Mesenchymal stem cell (in vitro differentiated cells and primary cell): ENCODE measurements around the gene LLGL1.
A peak's percentile ranks its signal among the peaks of the same experiment; 100 is the strongest.

Experiments used
- DNase-seq: peaks from one replicate; pipeline ENCODE4 v3.0.0-alpha.2; 2013
- H2AFZ ChIP-seq: one replicate; pipeline ENCODE4 v1.6.1; 2013; ENCODE audit warnings: low read depth, mild to moderate bottlenecking, control low read depth, inconsistent platforms, low read length, moderate library complexity
- H2AK5ac ChIP-seq: 2 replicates; pipeline ENCODE4 v1.6.1; 2013; ENCODE audit warnings: low read length, moderate library complexity, mild to moderate bottlenecking, inconsistent platforms; ENCODE audit not compliant: severe bottlenecking
- H2BK120ac ChIP-seq: one replicate; pipeline ENCODE4 v1.6.1; 2013; ENCODE audit warnings: low read depth, mild to moderate bottlenecking, inconsistent platforms, low read length, moderate library complexity
- H2BK12ac ChIP-seq, 2 experiments: one replicate each; pipeline ENCODE4 v1.6.1; 2013; ENCODE audit warnings: inconsistent platforms in 2 of 2, low read length in 2 of 2, mild to moderate bottlenecking in 2 of 2, moderate library complexity in 2 of 2, control low read depth in 1 of 2
- H2BK15ac ChIP-seq: one replicate; pipeline ENCODE4 v1.6.1; 2013; ENCODE audit warnings: mild to moderate bottlenecking, low read depth, inconsistent platforms; ENCODE audit not compliant: poor library complexity, severe bottlenecking
- H2BK5ac ChIP-seq: 2 replicates; pipeline ENCODE4 v1.6.1; 2013; ENCODE audit warnings: low read depth, mild to moderate bottlenecking, low read length, control low read depth, inconsistent platforms; ENCODE audit not compliant: poor library complexity, severe bottlenecking
- H3K14ac ChIP-seq, 2 experiments: one replicate each; pipeline ENCODE4 v1.6.1; 2013; ENCODE audit warnings: inconsistent platforms in 2 of 2, low read length in 2 of 2, control low read depth in 1 of 2, mild to moderate bottlenecking in 1 of 2, moderate library complexity in 1 of 2
- H3K18ac ChIP-seq, 2 experiments: one replicate each; pipeline ENCODE4 v1.6.1; 2013; ENCODE audit warnings: inconsistent platforms in 2 of 2, low read length in 2 of 2, control low read depth in 1 of 2, low read depth in 1 of 2, mild to moderate bottlenecking in 1 of 2
- H3K23ac ChIP-seq, 2 experiments: one replicate each; pipeline ENCODE4 v1.6.1; 2013; ENCODE audit warnings: inconsistent platforms in 2 of 2, low read length in 2 of 2, mild to moderate bottlenecking in 2 of 2, moderate library complexity in 2 of 2, control low read depth in 1 of 2
- H3K27ac ChIP-seq: 2 replicates; pipeline ENCODE4 v1.5.1; 2013; ENCODE audit warnings: mild to moderate bottlenecking, moderate library complexity, low read length, control low read depth, inconsistent platforms; ENCODE audit not compliant: poor library complexity, severe bottlenecking
- H3K27me3 ChIP-seq, 2 experiments: 2 replicates each; pipeline versions ENCODE4 v1.6.1 to v1.7.0; 2013; ENCODE audit warnings: low read length in 2 of 2, mild to moderate bottlenecking in 2 of 2, moderate library complexity in 2 of 2, control low read depth in 1 of 2, inconsistent platforms in 1 of 2; ENCODE audit not compliant: control insufficient read depth in 1 of 2, insufficient read depth in 1 of 2
- H3K36me3 ChIP-seq, 2 experiments: 2 replicates each; pipeline versions ENCODE4 v1.6.1 to v1.7.0; 2013; ENCODE audit warnings: low read length in 2 of 2, control low read depth in 1 of 2, inconsistent platforms in 1 of 2, low read depth in 1 of 2, mild to moderate bottlenecking in 1 of 2; ENCODE audit not compliant: insufficient read depth in 2 of 2, control insufficient read depth in 1 of 2
- H3K4ac ChIP-seq, 2 experiments: one replicate each; pipeline ENCODE4 v1.6.1; 2013; ENCODE audit warnings: inconsistent platforms in 2 of 2, low read length in 2 of 2, mild to moderate bottlenecking in 2 of 2, moderate library complexity in 2 of 2, control low read depth in 1 of 2, low read depth in 1 of 2
- H3K4me1 ChIP-seq: 2 replicates; pipeline ENCODE4 v1.6.1; 2013; ENCODE audit warnings: low read depth, low read length, control low read depth; ENCODE audit not compliant: control insufficient read depth, insufficient read depth
- H3K4me2 ChIP-seq: 2 replicates; pipeline ENCODE4 v1.6.1; 2013; ENCODE audit warnings: low read length, mild to moderate bottlenecking, inconsistent platforms; ENCODE audit not compliant: poor library complexity, severe bottlenecking
- H3K4me3 ChIP-seq, 2 experiments: 2 replicates each; pipeline versions ENCODE4 v1.5.1 to v1.7.0; 2013; ENCODE audit warnings: low read length in 2 of 2, mild to moderate bottlenecking in 2 of 2, control low read depth in 1 of 2, low read depth in 1 of 2; ENCODE audit not compliant: insufficient read depth in 1 of 2
- H3K79me1 ChIP-seq: replicated peaks from 2 replicates; pipeline ENCODE4 v1.6.1; 2013; ENCODE audit warnings: mild to moderate bottlenecking, control low read depth, low read length, inconsistent platforms; ENCODE audit not compliant: poor library complexity, severe bottlenecking
- H3K9ac ChIP-seq: 2 replicates; pipeline ENCODE4 v1.7.0; 2013; ENCODE audit warnings: mild to moderate bottlenecking, low read length, moderate library complexity
- H3K9me3 ChIP-seq: 2 replicates; pipeline ENCODE4 v1.7.0; 2013; ENCODE audit warnings: mild to moderate bottlenecking, low read length; ENCODE audit not compliant: control insufficient read depth
- H4K8ac ChIP-seq: one replicate; pipeline ENCODE4 v1.6.1; 2013; ENCODE audit warnings: inconsistent platforms, mild to moderate bottlenecking, low read length, moderate library complexity
- H4K91ac ChIP-seq: one replicate; pipeline ENCODE4 v1.6.1; 2013; ENCODE audit warnings: mild to moderate bottlenecking, low read length, inconsistent platforms
- WGBS: methylation state at CpG from one replicate; pipeline ENCODE4 v1.1.7; 2013; ENCODE audit warnings: mixed read lengths; 5-methylcytosine and 5-hydroxymethylcytosine counted together

The LLGL1 gene

DNA sequence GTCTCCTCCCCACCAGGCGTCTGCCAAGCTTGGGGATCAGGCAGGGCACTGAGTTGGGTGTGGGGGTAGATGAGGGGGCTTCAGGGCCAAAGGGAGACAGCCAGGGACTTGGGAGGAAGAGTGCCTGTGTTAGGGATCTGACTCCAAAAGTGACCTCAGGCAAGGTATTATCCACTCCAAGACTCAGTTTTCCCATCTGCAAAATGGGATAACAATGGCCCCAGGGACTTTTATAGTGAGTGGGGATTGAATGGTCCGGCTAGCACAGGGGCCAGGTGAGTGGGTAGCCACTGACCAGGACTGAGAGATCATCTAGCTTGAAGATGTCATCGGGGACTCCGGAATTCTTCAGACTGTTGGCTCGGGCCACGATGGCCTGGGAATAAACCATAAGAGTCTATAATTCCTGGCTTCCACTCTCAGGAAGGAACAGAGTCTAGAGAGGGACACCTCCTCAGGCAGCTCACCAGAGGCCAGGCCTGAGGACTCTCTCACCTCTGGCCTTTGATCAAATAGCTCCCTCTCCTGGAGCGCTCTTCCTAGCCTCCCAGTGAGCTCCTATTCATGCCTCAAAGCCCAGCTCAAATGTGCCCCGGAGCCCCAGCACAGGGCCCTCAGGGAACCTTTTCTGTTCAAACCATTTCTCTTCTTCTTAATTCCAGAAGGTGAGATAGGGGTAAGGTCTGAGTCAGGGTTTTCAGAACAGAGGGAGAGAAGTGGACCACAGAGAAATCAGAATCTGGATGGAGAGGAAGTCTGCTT lies 29.6 kb downstream of the LLGL1 start:
- Histone ChIP-seq H4K91ac (no peak overlapping the region), H3K27ac (no peak overlapping the region), H3K23ac (no peak overlapping the region), H3K9ac (no peak overlapping the region), H2BK5ac (no peak overlapping the region), H3K4me2 (no peak overlapping the region), H2BK15ac (no peak overlapping the region), H2BK12ac (no peak overlapping the region), H3K4ac (no peak overlapping the region), H3K36me3 (peaks cover 68 to 69% of the 10 kb centered on the region in 2 experiments), H3K4me3 (no peak overlapping the region), H2AFZ (no peak overlapping the region), H3K14ac (no peak overlapping the region), H3K9me3 (no peaks in the 10 kb centered on the region), H3K18ac (no peak overlapping the region), H2AK5ac (no peak overlapping the region), H2BK120ac (no peak overlapping the region), H3K27me3 (no peaks in the 10 kb centered on the region), H3K79me1 (peaks cover 48% of the 10 kb centered on the region), H3K4me1 (peaks cover 31% of the 10 kb centered on the region), H4K8ac (no peak overlapping the region)
- over 99% methylated on average over 7 of the region's 8 CpGs for WGBS
- DNase-seq, result no peak

DNA sequence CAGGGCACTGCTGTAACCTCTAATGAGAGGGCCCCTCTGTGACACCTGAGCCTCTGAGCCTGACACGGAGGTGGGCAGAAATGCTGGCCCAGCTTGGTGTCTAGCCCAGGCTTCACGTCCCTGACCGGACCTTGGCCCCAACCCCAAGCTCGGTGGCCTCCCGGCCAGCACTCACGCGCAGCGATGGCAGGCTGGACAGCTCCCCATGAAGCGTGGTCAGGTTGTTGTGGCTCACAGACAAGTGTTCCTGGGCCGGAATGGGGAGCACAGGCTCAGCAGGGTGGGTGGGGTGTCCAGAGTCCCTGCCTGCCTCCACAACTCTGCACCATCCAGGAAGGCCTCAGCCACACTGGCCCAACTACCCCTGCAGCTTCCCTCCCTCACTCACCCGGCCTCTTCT lies 30.9 kb downstream of the LLGL1 start:
- no peak overlapping the region for H3K23ac ChIP-seq
- peaks cover 55 to 56% of the 10 kb centered on the region in 2 experiments for H3K36me3 ChIP-seq
- H3K79me1 ChIP-seq, result peaks cover 37% of the 10 kb centered on the region
- no peak overlapping the region for H2BK5ac ChIP-seq
- H3K18ac ChIP-seq, result no peak overlapping the region
- peaks cover 34% of the 10 kb centered on the region for H3K4me1 ChIP-seq
- H2AK5ac ChIP-seq, result no peak overlapping the region
- peak overlapping the region in 1 of 2 experiments; percentile 91 for H3K4me3 ChIP-seq
- H2BK15ac ChIP-seq, result no peak overlapping the region
- no peak overlapping the region for H3K14ac ChIP-seq
- H3K9me3 ChIP-seq, result no peaks in the 10 kb centered on the region
- H3K4ac ChIP-seq, result no peak overlapping the region
- H3K27ac ChIP-seq, result no peak overlapping the region
- H4K8ac ChIP-seq, result no peak overlapping the region
- H2BK12ac ChIP-seq, result no peak overlapping the region
- peak overlapping the region; percentile 95 for H3K9ac ChIP-seq
- DNase-seq, result no peak
- no peak overlapping the region for H2AFZ ChIP-seq
- H3K4me2 ChIP-seq, result no peak overlapping the region
- no peak overlapping the region for H4K91ac ChIP-seq
- no peaks in the 10 kb centered on the region for H3K27me3 ChIP-seq
- H2BK120ac ChIP-seq, result no peak overlapping the region
- WGBS, result 93% methylated on average over 11 of the region's 11 CpGs

DNA sequence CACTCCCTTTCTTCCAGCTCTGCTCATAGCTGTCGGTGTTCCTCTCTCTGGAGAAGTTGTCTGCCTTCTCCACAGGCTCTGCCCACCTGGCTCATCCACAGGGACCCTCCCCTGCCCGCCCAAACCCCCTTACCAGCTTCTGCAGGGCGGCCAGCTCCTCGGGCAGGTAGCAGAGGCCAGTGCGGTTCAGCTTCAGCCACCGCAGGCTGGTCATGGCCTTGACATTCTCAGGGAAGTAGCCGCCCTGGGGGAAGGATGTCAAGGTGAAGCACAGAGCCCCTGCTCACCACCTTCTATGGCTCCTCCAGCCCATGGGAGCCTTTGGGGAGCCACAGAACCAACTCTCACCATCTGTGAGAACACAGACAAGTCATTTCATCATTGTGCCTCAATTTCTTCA lies 31.3 kb downstream of the LLGL1 start:
- H2BK120ac ChIP-seq, result no peak overlapping the region
- H3K23ac ChIP-seq, result peak overlapping the region in 1 of 2 experiments; percentile 84
- peak overlapping the region; percentile 95 for H3K9ac ChIP-seq
- no peak overlapping the region for H3K18ac ChIP-seq
- no peak overlapping the region for H4K91ac ChIP-seq
- peak overlapping the region in 1 of 2 experiments; percentile 61 for H3K14ac ChIP-seq
- no peak for DNase-seq
- no peak overlapping the region for H2AFZ ChIP-seq
- H2BK5ac ChIP-seq, result no peak overlapping the region
- H2BK15ac ChIP-seq, result no peak overlapping the region
- H2AK5ac ChIP-seq, result no peak overlapping the region
- peak overlapping the region; percentile 90 for H3K4me2 ChIP-seq
- no peaks in the 10 kb centered on the region for H3K9me3 ChIP-seq
- no peak overlapping the region for H3K4ac ChIP-seq
- H3K36me3 ChIP-seq, result peaks cover 51 to 52% of the 10 kb centered on the region in 2 experiments
- H3K27ac ChIP-seq, result peak overlapping the region; percentile 94
- H3K4me1 ChIP-seq, result peaks cover 38% of the 10 kb centered on the region
- H3K79me1 ChIP-seq, result peaks cover 35% of the 10 kb centered on the region
- 98% methylated on average over 7 of the region's 7 CpGs for WGBS
- no peaks in the 10 kb centered on the region for H3K27me3 ChIP-seq
- no peak overlapping the region for H4K8ac ChIP-seq
- H2BK12ac ChIP-seq, result no peak overlapping the region
- peak overlapping the region in 1 of 2 experiments; percentile 91 for H3K4me3 ChIP-seq

DNA sequence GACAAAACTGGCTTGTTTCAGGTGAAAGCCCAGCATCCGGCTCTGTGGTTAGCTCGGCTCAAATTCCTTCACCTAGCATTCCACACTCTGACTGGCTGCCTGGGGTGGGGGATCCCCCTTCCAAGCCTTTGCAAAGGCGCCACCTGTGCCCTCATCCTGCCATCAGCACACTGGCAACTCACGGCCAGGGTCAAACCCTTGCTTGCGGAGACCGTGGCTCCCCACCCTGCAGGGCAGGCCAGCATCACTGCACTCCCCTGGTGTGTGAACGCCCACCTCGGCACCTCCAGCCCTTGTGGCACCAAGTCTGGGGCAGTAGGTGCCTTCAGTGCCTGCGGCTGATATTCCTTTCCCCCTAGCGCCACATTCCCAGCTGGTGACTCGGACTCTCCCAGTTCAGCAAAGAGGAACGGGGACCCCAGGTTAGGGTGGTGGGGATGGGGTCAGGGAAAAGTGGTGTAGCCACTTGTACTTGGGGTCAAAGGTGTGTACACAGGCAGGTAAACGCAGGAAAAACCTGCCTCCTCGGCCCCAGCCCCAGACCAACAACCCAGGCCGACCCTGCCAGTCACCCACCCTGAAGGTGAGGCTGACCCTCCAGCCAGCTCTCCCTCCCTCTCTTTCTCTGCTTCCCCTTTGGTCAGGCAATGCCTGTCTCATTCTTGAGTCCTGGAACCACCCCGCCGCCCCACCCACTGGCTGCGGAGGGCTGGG lies 32.0 kb downstream of the LLGL1 start:
- Histone ChIP-seq H3K79me1 (peaks cover 35% of the 10 kb centered on the region), H3K4me2 (peak overlapping the region; percentile 90), H3K4me3 (peak overlapping the region; percentile 89 to 91), H3K18ac (peak overlapping the region; percentile 64 to 88), H2BK120ac (no peak overlapping the region), H3K27ac (peak overlapping the region; percentile 94), H3K23ac (peak overlapping the region in 1 of 2 experiments; percentile 95), H4K8ac (no peak overlapping the region), H2AK5ac (no peak overlapping the region), H3K14ac (peak overlapping the region in 1 of 2 experiments; percentile 98), H3K36me3 (peaks cover 46% of the 10 kb centered on the region in 2 experiments), H3K9ac (peak overlapping the region; percentile 95), H2BK15ac (no peak overlapping the region), H3K4ac (peak overlapping the region in 1 of 2 experiments; percentile 81), H4K91ac (peak overlapping the region; percentile 0), H2BK5ac (no peak overlapping the region), H3K27me3 (no peaks in the 10 kb centered on the region), H3K4me1 (peaks cover 45% of the 10 kb centered on the region), H2BK12ac (peak overlapping the region in 1 of 2 experiments; percentile 69), H3K9me3 (no peaks in the 10 kb centered on the region), H2AFZ (no peak overlapping the region)
- DNase-seq, result no peak
- WGBS, result 40% methylated on average over 15 of the region's 18 CpGs
